Upper lobe of left lung (tissue), 4 donors: ENCODE data around the gene EDNRB.

ENCODE experiments used
- CTCF ChIP-seq, 6 experiments: fragments of 450-650 bp in 4 of 6; fragments of 200-600 bp in 2 of 6; sonication (generic) in 2 of 6; IDR thresholded peaks; one replicate each; pipeline ENCODE4 v1.5.1; 2016 to 2019; ENCODE audit warnings: antibody characterized with exemption in 6 of 6
- EP300 ChIP-seq, 4 donors: sonication (generic); formaldehyde crosslinking; IDR thresholded peaks; one replicate each; pipeline ENCODE4 v1.5.1; 2017; ENCODE audit warnings: antibody characterized with exemption in 4 of 4, control low read depth in 2 of 4

- TF ChIP-seq EP300 (IDR thresholded peaks at IDR 0.05) (no peak), CTCF (IDR thresholded peaks at IDR 0.05) (no peak)
Observed at GRCh38 chr13:77907666-77908341, 10.8 kb downstream of the EDNRB start.
